GM12864 (cell line): ENCODE results near the gene CASR.
"Not testable (repeated sequence)": the region's sequence is repeated elsewhere in the genome, so short reads cannot be mapped to it uniquely, and the experiment has no call there.

Experiments
- DNase-seq: peaks from one replicate; pipeline ENCODE4 v3.0.0-alpha.2; 2011; ENCODE audit warnings: low read depth
- H3K4me3 ChIP-seq: 2 replicates; pipeline ENCODE4 v1.5.1; 2011; ENCODE audit warnings: mild to moderate bottlenecking, low read depth, low read length, control low read depth
- TF ChIP-seq, protein P1 (sequence below): IDR thresholded peaks from 2 replicates; pipeline ENCODE4 v1.5.1; 2011; ENCODE audit warnings: low read depth, mild to moderate bottlenecking, moderate library complexity, low read length, control low read depth, inconsistent platforms; ENCODE audit errors: missing control alignments

Gene CASR

DNA sequence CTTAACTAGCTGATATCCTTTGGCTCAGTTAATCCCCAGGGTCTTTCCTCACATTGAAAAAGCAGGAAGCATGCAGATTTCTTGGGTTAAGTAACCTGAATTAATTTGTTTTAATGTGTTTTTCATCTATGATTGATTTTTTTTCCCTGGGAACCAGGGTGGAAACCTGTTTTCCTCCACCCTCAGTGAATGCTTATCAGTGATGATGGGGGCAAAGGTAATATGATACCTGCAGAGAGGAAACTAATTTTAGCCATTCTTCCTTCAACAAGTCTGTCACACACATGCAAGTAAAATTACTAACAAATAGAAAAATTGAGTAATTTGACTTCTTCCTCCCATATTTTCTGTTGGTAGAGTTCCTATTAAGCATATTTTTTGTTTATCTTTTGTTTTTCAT, 5.9 kb downstream of the CASR start:
- no peak overlapping the region for H3K4me3 ChIP-seq
- TF ChIP-seq, protein P1, sequence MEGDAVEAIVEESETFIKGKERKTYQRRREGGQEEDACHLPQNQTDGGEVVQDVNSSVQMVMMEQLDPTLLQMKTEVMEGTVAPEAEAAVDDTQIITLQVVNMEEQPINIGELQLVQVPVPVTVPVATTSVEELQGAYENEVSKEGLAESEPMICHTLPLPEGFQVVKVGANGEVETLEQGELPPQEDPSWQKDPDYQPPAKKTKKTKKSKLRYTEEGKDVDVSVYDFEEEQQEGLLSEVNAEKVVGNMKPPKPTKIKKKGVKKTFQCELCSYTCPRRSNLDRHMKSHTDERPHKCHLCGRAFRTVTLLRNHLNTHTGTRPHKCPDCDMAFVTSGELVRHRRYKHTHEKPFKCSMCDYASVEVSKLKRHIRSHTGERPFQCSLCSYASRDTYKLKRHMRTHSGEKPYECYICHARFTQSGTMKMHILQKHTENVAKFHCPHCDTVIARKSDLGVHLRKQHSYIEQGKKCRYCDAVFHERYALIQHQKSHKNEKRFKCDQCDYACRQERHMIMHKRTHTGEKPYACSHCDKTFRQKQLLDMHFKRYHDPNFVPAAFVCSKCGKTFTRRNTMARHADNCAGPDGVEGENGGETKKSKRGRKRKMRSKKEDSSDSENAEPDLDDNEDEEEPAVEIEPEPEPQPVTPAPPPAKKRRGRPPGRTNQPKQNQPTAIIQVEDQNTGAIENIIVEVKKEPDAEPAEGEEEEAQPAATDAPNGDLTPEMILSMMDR: no peak
- DNase-seq: no peak

DNA sequence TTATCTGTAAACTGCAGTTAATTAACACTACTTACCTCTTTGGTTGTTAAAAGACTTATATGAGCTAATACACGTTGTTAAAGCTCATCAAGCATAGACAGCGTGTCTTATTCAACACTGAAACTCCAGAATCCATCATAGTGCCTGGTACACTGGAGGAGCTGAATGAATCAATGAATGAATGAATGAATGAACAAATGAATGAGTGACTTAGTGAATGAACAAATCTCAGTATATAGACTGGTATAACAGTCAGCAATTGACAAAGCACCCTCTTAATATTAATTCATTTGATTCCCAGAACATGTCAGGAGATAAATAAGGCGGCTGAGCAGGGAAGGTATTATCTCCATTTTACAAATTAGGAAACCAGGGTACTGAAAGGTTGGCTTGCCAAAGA, 7.1 kb downstream of the CASR start:
- no peak overlapping the region for H3K4me3 ChIP-seq
- DNase-seq: no peak
- TF ChIP-seq, protein P1: no peak

DNA sequence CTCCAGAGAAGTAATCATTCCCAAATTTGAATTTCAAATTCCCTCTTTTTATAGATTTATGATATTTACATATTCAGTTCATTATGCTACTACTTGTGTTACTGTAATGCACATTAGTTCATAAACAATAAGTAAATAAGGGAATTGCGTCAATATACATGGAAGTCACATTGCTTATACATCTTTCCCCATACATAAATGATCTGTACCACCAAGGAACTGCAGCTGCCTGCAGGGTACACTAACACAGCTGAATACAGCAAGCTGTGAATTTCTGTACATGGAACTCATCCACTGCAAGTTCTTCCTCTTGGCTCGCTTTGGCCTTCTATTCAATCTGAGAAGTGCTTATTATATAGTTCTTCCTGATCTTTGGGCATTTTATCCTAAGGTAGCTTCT, 15.5 kb downstream of the CASR start:
- H3K4me3 ChIP-seq: no peak overlapping the region
- TF ChIP-seq, protein P1: no peak

DNA sequence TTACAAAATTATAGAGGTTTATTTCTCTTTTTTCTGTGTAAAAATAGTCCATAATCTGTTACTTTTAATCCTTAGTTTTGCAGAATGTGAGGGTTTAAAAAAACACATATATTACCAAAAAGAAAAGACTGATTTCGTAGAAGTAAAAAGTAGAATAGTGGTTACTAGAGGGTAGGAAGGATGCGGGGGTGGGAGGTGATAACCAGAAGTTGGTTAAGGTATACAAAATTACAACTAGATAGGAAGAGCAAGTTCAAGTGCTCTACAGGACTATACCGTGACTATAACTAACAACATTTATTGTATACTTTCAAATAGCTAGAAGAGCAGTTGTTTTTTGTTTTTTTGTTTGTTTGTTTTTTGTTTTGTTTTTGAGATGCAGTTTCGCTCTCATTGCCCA, 16.1 kb downstream of the CASR start:
- TF ChIP-seq, protein P1: no peak
- no peak for DNase-seq
- no peak overlapping the region for H3K4me3 ChIP-seq

More for the DNA sequence above, 15.5 kb downstream of the CASR start:
- DNase-seq: no peak

DNA sequence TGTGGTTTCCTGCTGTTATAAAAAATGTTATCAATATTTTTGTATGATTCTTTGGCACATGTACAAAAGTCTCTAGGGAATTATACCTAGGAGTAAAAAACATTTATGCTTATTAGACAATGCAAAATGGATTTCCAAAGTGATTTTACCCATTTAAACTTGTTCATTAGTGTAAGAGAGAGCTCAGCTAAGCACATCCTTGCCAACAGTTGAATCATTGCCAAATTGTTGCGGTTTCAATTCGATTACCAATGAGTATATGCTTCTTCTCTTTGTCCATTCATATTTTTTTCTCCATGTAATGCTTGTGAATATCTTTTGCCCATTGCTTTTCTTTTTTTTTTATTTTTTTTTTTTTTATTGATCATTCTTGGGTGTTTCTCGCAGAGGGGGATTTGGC, 17.2 kb downstream of the CASR start:
- no peak for DNase-seq
- TF ChIP-seq, protein P1: no peak
- no peak overlapping the region for H3K4me3 ChIP-seq

DNA sequence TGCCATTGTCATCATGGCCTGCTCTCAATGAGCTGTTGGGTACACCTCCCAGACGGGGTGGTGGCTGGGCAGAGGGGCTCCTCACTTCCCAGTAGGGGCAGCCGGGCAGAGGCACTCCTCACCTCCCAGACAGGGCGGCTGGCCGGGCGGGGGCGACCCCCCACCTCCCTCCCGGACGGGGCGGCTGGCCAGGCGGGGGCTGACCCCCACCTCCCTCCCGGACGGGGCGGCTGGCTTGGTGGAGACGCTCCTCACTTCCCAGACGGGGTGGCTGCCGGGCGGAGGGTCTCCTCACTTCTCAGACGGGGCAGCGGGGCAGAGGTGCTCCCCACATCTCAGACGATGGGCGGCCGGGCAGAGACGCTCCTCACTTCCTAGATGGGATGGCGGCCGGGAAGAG, 18.0 kb downstream of the CASR start:
- not testable (repeated sequence) for H3K4me3 ChIP-seq, DNase-seq

DNA sequence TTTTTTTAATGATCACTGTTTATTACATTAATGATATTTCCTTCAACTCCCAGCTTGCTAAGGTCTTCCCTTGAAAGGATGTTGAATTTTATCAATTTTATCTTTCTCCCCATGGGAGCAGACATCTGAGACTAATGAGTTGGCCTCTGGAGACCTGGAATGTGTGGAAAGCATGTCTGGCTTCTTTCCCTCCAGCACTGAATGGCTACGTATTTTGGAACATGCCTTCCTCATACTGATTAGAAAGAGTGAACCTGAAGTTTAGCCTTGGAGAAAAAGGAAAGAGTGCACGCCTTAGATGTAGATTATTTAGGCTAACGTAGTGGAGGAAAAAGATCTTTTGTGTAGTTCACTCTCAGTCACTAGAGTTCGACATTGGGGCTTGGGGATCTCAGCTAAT, 25.1 kb downstream of the CASR start:
- no peak overlapping the region for H3K4me3 ChIP-seq
- TF ChIP-seq, protein P1: no peak
- no peak for DNase-seq

DNA sequence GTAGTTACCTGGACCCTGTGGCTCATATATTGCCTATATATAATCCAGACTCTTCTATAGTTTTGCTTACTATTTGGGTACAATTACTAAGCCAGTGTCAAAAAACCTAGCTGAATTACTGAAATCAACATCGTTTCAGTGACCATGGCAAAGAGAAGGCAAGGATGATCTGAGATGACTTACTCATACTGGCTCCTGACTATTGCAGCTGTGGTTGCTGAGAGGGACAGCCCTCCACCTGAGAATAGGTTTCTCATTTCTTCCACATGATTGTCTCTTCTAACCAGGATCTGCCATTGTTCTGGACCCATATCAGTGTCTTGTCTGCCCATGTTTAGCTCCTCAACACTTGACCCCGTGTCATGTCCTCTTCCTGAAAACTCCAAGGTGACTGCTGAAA, 30.2 kb downstream of the CASR start:
- no peak overlapping the region for H3K4me3 ChIP-seq
- TF ChIP-seq, protein P1: no peak
- no peak for DNase-seq
